Activated CD4-positive, alpha-beta memory T cell treated with anti-CD3 and anti-CD28 coated beads for 36 hours (primary cell): ENCODE data around the gene MYO1C. TPM values are rescaled to one million over a fixed set of nuclear protein-coding genes. Genes with fewer than 3 reads are reported as not detected.
"Not testable (repeated sequence)": the region's sequence is repeated elsewhere in the genome, so short reads cannot be mapped to it uniquely, and the experiment has no call there.

Experiments
- CTCF ChIA-PET: fragments of 350-600 bp; sonication (Branson Sonifier 250); formaldehyde crosslinking; loops from one replicate; lab custom pipeline; 2021; ENCODE audit warnings: antibody characterized with exemption, inconsistent platforms; lab: Charles Lee
- POLR2A ChIA-PET: fragments of 350-600 bp; sonication (Branson Sonifier 250); formaldehyde crosslinking; loops from one replicate; lab custom pipeline; 2021; ENCODE audit warnings: antibody characterized with exemption; lab: Charles Lee
- DNase-seq: peaks from one replicate; pipeline ENCODE4 v3.0.0-alpha.2; 2020
- H3K27ac Mint-ChIP-seq: one replicate; pipeline ENCODE4 v1.8.0; 2021; ENCODE audit warnings: mixed read lengths
- H3K27me3 Mint-ChIP-seq: one replicate; pipeline ENCODE4 v1.8.0; 2021; ENCODE audit warnings: mixed read lengths
- H3K36me3 Mint-ChIP-seq: one replicate; pipeline ENCODE4 v1.8.0; 2021; ENCODE audit warnings: mixed read lengths
- H3K4me1 Mint-ChIP-seq: one replicate; pipeline ENCODE4 v1.8.0; 2021; ENCODE audit warnings: low read depth, mixed read lengths
- H3K4me3 Mint-ChIP-seq: one replicate; pipeline ENCODE4 v1.8.0; 2021; ENCODE audit warnings: mild to moderate bottlenecking, mixed read lengths
- H3K9me3 Mint-ChIP-seq: one replicate; pipeline ENCODE4 v1.8.0; 2021; ENCODE audit warnings: mixed read lengths
- intact Hi-C: fragments of 100-400 bp; cut with micrococcal nuclease; formaldehyde crosslinking; loops from one replicate; pipeline ENCODE4 v1.15.1; 2023
- total RNA-seq, 2 experiments: library from RNA; stranded (reverse); gene quantifications; one replicate each; pipeline ENCODE4 v1.2.3, GENCODE V29; 2021

Gene MYO1C
- total RNA-seq, 2 experiments from 2014 or later: 42.8 to 46.7 TPM

GRCh38 chr17:1455291-1455796 is 37.1 kb downstream of the MYO1C start:
- no peaks in the 10 kb centered on the region for H3K9me3 Mint-ChIP-seq
- peaks cover 5% of the 10 kb centered on the region for H3K36me3 Mint-ChIP-seq
- intact Hi-C loops: loop anchor here (5.0 kb wide), 1 partner anchor 93 kb away; no protein-coding TSS in a partner anchor
- peak overlapping the region; percentile 85 for H3K4me3 Mint-ChIP-seq
- DNase-seq: peak; percentile 62
- POLR2A ChIA-PET: interaction anchor here (0.7 to 2.1 kb wide), 4 partner anchors 32 to 93 kb away, joined by 4 to 7 read pairs (median 6); partner anchors contain the start of genes INPP5K and YWHAE
- CTCF ChIA-PET: interaction anchor here (0.9 to 2.3 kb wide), 4 partner anchors 61 to 123 kb away, joined by 3 to 18 read pairs (median 5); partner anchors contain the start of gene INPP5K
- H3K4me1 Mint-ChIP-seq: peaks cover 54% of the 10 kb centered on the region
- peaks cover 4% of the 10 kb centered on the region for H3K27me3 Mint-ChIP-seq
- peak overlapping the region; percentile 88 for H3K27ac Mint-ChIP-seq

GRCh38 chr17:1454541-1454940 is 37.9 kb downstream of the MYO1C start:
- intact Hi-C loops: no loop called here
- H3K9me3 Mint-ChIP-seq: no peaks in the 10 kb centered on the region
- H3K27me3 Mint-ChIP-seq: no peaks in the 10 kb centered on the region
- POLR2A ChIA-PET: no interaction called here
- DNase-seq: no peak
- H3K27ac Mint-ChIP-seq: peak overlapping the region; percentile 88
- peak overlapping the region; percentile 85 for H3K4me3 Mint-ChIP-seq
- peaks cover 5% of the 10 kb centered on the region for H3K36me3 Mint-ChIP-seq
- H3K4me1 Mint-ChIP-seq: peaks cover 51% of the 10 kb centered on the region
- CTCF ChIA-PET: interaction anchor here (0.8 to 1.9 kb wide), 4 partner anchors 9 to 122 kb away, joined by 3 to 13 read pairs (median 4); no protein-coding TSS in a partner anchor

GRCh38 chr17:1453694-1454093 is 38.8 kb downstream of the MYO1C start:
- H3K27me3 Mint-ChIP-seq, H3K27ac Mint-ChIP-seq, H3K4me3 Mint-ChIP-seq, intact Hi-C loops, H3K9me3 Mint-ChIP-seq, DNase-seq: not testable (repeated sequence)
- peaks cover 11% of the 10 kb centered on the region for H3K36me3 Mint-ChIP-seq
- ChIA-PET CTCF (interaction anchor here (0.7 to 1.9 kb wide), 4 partner anchors 53 to 121 kb away, joined by 3 to 13 read pairs (median 4); partner anchors contain the start of gene YWHAE), POLR2A (interaction anchor here (1.2 kb wide), 1 partner anchor 65 kb away, joined by 3 read pairs; no protein-coding TSS in a partner anchor)
- peaks cover 60% of the 10 kb centered on the region for H3K4me1 Mint-ChIP-seq

GRCh38 chr17:1452836-1453235 is 39.6 kb downstream of the MYO1C start:
- peaks cover 63% of the 10 kb centered on the region for H3K4me1 Mint-ChIP-seq
- no peak for DNase-seq
- H3K9me3 Mint-ChIP-seq: no peaks in the 10 kb centered on the region
- CTCF ChIA-PET: interaction anchor here (0.7 to 1.9 kb wide), 3 partner anchors 52 to 87 kb away, joined by 3 to 13 read pairs (median 3); partner anchors contain the start of gene YWHAE
- H3K4me3 Mint-ChIP-seq: no peak overlapping the region
- peaks cover 11% of the 10 kb centered on the region for H3K36me3 Mint-ChIP-seq
- POLR2A ChIA-PET: interaction anchor here (0.5 to 1.2 kb wide), 2 partner anchors 36 to 64 kb away, joined by 3 read pairs; no protein-coding TSS in a partner anchor
- H3K27ac Mint-ChIP-seq: no peak overlapping the region
- intact Hi-C loops: no loop called here
- H3K27me3 Mint-ChIP-seq: no peaks in the 10 kb centered on the region

GRCh38 chr17:1450261-1450660 is 42.2 kb downstream of the MYO1C start:
- H3K27me3 Mint-ChIP-seq, H3K9me3 Mint-ChIP-seq, CTCF ChIA-PET, H3K27ac Mint-ChIP-seq, H3K4me3 Mint-ChIP-seq, DNase-seq, intact Hi-C loops, POLR2A ChIA-PET: not testable (repeated sequence)
- Mint-ChIP-seq H3K4me1 (peaks cover 67% of the 10 kb centered on the region), H3K36me3 (peaks cover 11% of the 10 kb centered on the region)

- Mint-ChIP-seq H3K27ac (no peak overlapping the region), H3K36me3 (peaks cover 8% of the 10 kb centered on the region), H3K4me1 (peaks cover 64% of the 10 kb centered on the region), H3K27me3 (no peaks in the 10 kb centered on the region), H3K4me3 (no peak overlapping the region), H3K9me3 (no peaks in the 10 kb centered on the region)
- ChIA-PET CTCF (interaction anchor here (1.9 kb wide), 1 partner anchor 117 kb away, joined by 4 read pairs; no protein-coding TSS in a partner anchor), POLR2A (no interaction called here)
- intact Hi-C loops: no loop called here
- DNase-seq: no peak
Observed at GRCh38 chr17:1449412-1449967, 43.0 kb downstream of the MYO1C start.

GRCh38 chr17:1447052-1447451 is 45.4 kb downstream of the MYO1C start:
- Mint-ChIP-seq H3K4me1 (peaks cover 42% of the 10 kb centered on the region), H3K4me3 (no peak overlapping the region), H3K27me3 (no peaks in the 10 kb centered on the region), H3K36me3 (peaks cover 6% of the 10 kb centered on the region), H3K9me3 (no peaks in the 10 kb centered on the region), H3K27ac (no peak overlapping the region)
- CTCF ChIA-PET: no interaction called here
- DNase-seq: no peak
- POLR2A ChIA-PET: no interaction called here
- intact Hi-C loops: no loop called here

- CTCF ChIA-PET: no interaction called here
- H3K9me3 Mint-ChIP-seq: no peaks in the 10 kb centered on the region
Observed at GRCh38 chr17:1446201-1446600, 46.3 kb downstream of the MYO1C start.

GRCh38 chr17:1445695-1446094 is 46.8 kb downstream of the MYO1C start:
- H3K9me3 Mint-ChIP-seq, H3K36me3 Mint-ChIP-seq, CTCF ChIA-PET, H3K4me3 Mint-ChIP-seq, H3K27ac Mint-ChIP-seq, DNase-seq, intact Hi-C loops, H3K27me3 Mint-ChIP-seq, POLR2A ChIA-PET: not testable (repeated sequence)
- H3K4me1 Mint-ChIP-seq: peaks cover 35% of the 10 kb centered on the region

More at GRCh38 chr17:1446201-1446600, 46.3 kb downstream of the MYO1C start:
- peaks cover 36% of the 10 kb centered on the region for H3K4me1 Mint-ChIP-seq
- H3K27ac Mint-ChIP-seq: no peak overlapping the region
- intact Hi-C loops: no loop called here
- no peak for DNase-seq
- peaks cover 6% of the 10 kb centered on the region for H3K36me3 Mint-ChIP-seq
- H3K4me3 Mint-ChIP-seq: no peak overlapping the region
- POLR2A ChIA-PET: no interaction called here
- H3K27me3 Mint-ChIP-seq: no peaks in the 10 kb centered on the region

GRCh38 chr17:1442721-1443120 is 49.8 kb downstream of the MYO1C start:
- CTCF ChIA-PET, H3K27ac Mint-ChIP-seq, intact Hi-C loops, H3K36me3 Mint-ChIP-seq, POLR2A ChIA-PET, H3K4me3 Mint-ChIP-seq, DNase-seq, H3K27me3 Mint-ChIP-seq, H3K9me3 Mint-ChIP-seq: not testable (repeated sequence)
- H3K4me1 Mint-ChIP-seq: peaks cover 17% of the 10 kb centered on the region

- Mint-ChIP-seq H3K36me3 (no peaks in the 10 kb centered on the region), H3K4me3 (no peak overlapping the region), H3K4me1 (peaks cover 14% of the 10 kb centered on the region), H3K27me3 (no peaks in the 10 kb centered on the region), H3K27ac (no peak overlapping the region), H3K9me3 (no peaks in the 10 kb centered on the region)
- no peak for DNase-seq
- ChIA-PET CTCF (no interaction called here), POLR2A (no interaction called here)
- intact Hi-C loops: no loop called here
Observed at GRCh38 chr17:1442187-1442586, 50.3 kb downstream of the MYO1C start.

GRCh38 chr17:1440921-1441320 is 51.6 kb downstream of the MYO1C start:
- ChIA-PET POLR2A (interaction anchor here (0.7 kb wide), 1 partner anchor 40 kb away, joined by 3 read pairs; the partner anchor contains the start of gene YWHAE), CTCF (interaction anchor here (0.6 kb wide), 1 partner anchor 189 kb away, joined by 5 read pairs; no protein-coding TSS in a partner anchor)

More at GRCh38 chr17:1440921-1441320, 51.6 kb downstream of the MYO1C start:
- Mint-ChIP-seq H3K36me3 (peaks cover 6% of the 10 kb centered on the region), H3K4me1 (peaks cover 5% of the 10 kb centered on the region), H3K4me3 (no peak overlapping the region), H3K9me3 (no peaks in the 10 kb centered on the region), H3K27ac (no peak overlapping the region), H3K27me3 (no peaks in the 10 kb centered on the region)
- no peak for DNase-seq
- intact Hi-C loops: no loop called here
